WTC11 (cell line): ENCODE measurements around the gene LZIC. TPM values are rescaled to one million over a fixed set of nuclear protein-coding genes. Genes with fewer than 3 reads are reported as not detected.

Experiments used
- ATAC-seq: fragments of 200-7000 bp; cut with Tn5 transposase; 2 replicates; pipeline ENCODE4 v1.10.0; 2021; ENCODE audit warnings: mild to moderate bottlenecking, moderate library complexity
- CTCF ChIA-PET: fragments of 300-600 bp; sonication (Branson Sonifier 250); formaldehyde crosslinking; loops from one replicate; lab custom pipeline; 2021; ENCODE audit warnings: antibody characterized with exemption; lab: Charles Lee
- POLR2A ChIA-PET: fragments of 350-600 bp; sonication (Branson Sonifier 250); formaldehyde crosslinking; loops from one replicate; lab custom pipeline; 2021; ENCODE audit warnings: antibody characterized with exemption; lab: Charles Lee
- DNase-seq: peaks from one replicate; pipeline ENCODE4 v3.0.0; 2021; ENCODE audit warnings: low spot score
- H3K27ac Mint-ChIP-seq: 2 replicates; pipeline ENCODE4 v1.8.0; 2021; ENCODE audit warnings: mixed read lengths
- H3K27me3 Mint-ChIP-seq: 2 replicates; pipeline ENCODE4 v1.8.0; 2021; ENCODE audit warnings: low read depth, mild to moderate bottlenecking, moderate library complexity, mixed read lengths
- H3K36me3 Mint-ChIP-seq: 2 replicates; pipeline ENCODE4 v1.8.0; 2021; ENCODE audit warnings: mixed read lengths
- H3K4me1 Mint-ChIP-seq: 2 replicates; pipeline ENCODE4 v1.8.0; 2022; ENCODE audit warnings: mixed read lengths
- H3K4me3 Mint-ChIP-seq: 2 replicates; pipeline ENCODE4 v1.8.0; 2021; ENCODE audit warnings: mild to moderate bottlenecking, moderate library complexity, mixed read lengths
- H3K9me3 Mint-ChIP-seq: 2 replicates; pipeline ENCODE4 v1.8.0; 2021; ENCODE audit warnings: mixed read lengths
- ATF1 ChIP-seq: sonication (generic); formaldehyde crosslinking; IDR thresholded peaks from 2 replicates; pipeline ENCODE4 v1.8.1; 2023; ENCODE audit warnings: mild to moderate bottlenecking, moderate library complexity, missing genetic modification reagents
- CBFB ChIP-seq: sonication (generic); formaldehyde crosslinking; IDR thresholded peaks from 2 replicates; pipeline ENCODE4 v1.8.1; 2022; ENCODE audit warnings: mild to moderate bottlenecking, low read depth, missing genetic modification reagents
- CREM ChIP-seq: sonication (generic); formaldehyde crosslinking; IDR thresholded peaks from 2 replicates; pipeline ENCODE4 v1.8.1; 2022; ENCODE audit warnings: mild to moderate bottlenecking, missing genetic modification reagents, moderate library complexity
- E2F1 ChIP-seq: sonication (generic); formaldehyde crosslinking; IDR thresholded peaks from 2 replicates; pipeline ENCODE4 v1.8.0; 2022; ENCODE audit warnings: mild to moderate bottlenecking, missing genetic modification reagents
- ELF4 ChIP-seq: sonication (generic); formaldehyde crosslinking; IDR thresholded peaks from 2 replicates; pipeline ENCODE4 v1.8.1; 2022; ENCODE audit warnings: low read depth, mild to moderate bottlenecking, moderate library complexity, missing genetic modification reagents
- FOXJ3 ChIP-seq: sonication (generic); formaldehyde crosslinking; IDR thresholded peaks from 2 replicates; pipeline ENCODE4 v1.9.0; 2021; ENCODE audit warnings: missing genetic modification reagents, mild to moderate bottlenecking, borderline replicate concordance
- GRHL2 ChIP-seq: fragments of 250-450 bp; sonication (Bioruptor Pico); IDR thresholded peaks from 2 replicates; pipeline ENCODE4 v1.8.0; 2022; ENCODE audit warnings: mild to moderate bottlenecking, moderate library complexity; ENCODE audit not compliant: insufficient replicate concordance, severe bottlenecking
- GTF2I ChIP-seq: fragments of 250-450 bp; sonication (Bioruptor Pico); conservative IDR thresholded peaks from 2 replicates; pipeline ENCODE4 v1.4.0; 2021; ENCODE audit warnings: mild to moderate bottlenecking
- NR2C2 ChIP-seq: sonication (generic); formaldehyde crosslinking; IDR thresholded peaks from 2 replicates; pipeline ENCODE4 v1.8.0; 2022; ENCODE audit warnings: mild to moderate bottlenecking, missing genetic modification reagents
- NR3C1 ChIP-seq: sonication (generic); formaldehyde crosslinking; conservative IDR thresholded peaks from 2 replicates; pipeline ENCODE4 v1.8.1; 2023; ENCODE audit warnings: low read depth, mild to moderate bottlenecking, missing genetic modification reagents
- PRDM15 ChIP-seq: sonication (generic); formaldehyde crosslinking; IDR thresholded peaks from 2 replicates; pipeline ENCODE4 v1.8.0; 2022; ENCODE audit warnings: missing genetic modification reagents
- PRRX2 ChIP-seq: fragments of 250-450 bp; sonication (Bioruptor Pico); IDR thresholded peaks from 2 replicates; pipeline ENCODE4 v1.8.0; 2021; ENCODE audit warnings: mild to moderate bottlenecking
- ZMAT4 ChIP-seq: fragments of 250-450 bp; sonication (Bioruptor Pico); IDR thresholded peaks from 2 replicates; pipeline ENCODE4 v1.9.0; 2021; ENCODE audit warnings: mild to moderate bottlenecking
- ZNF219 ChIP-seq: sonication (generic); formaldehyde crosslinking; IDR thresholded peaks from 2 replicates; pipeline ENCODE4 v1.8.0; 2023; ENCODE audit warnings: missing genetic modification reagents, mild to moderate bottlenecking, borderline replicate concordance
- ZNF671 ChIP-seq: fragments of 250-450 bp; sonication (Bioruptor Pico); IDR thresholded peaks from 2 replicates; pipeline ENCODE4 v1.8.0; 2021; ENCODE audit warnings: mild to moderate bottlenecking
- total RNA-seq: library from RNA; stranded (reverse); gene quantifications from 3 replicates; pipeline ENCODE4 v1.2.3, GENCODE V29; 2021
- TF ChIP-seq, protein P1 (sequence below): sonication (generic); formaldehyde crosslinking; IDR thresholded peaks from 2 replicates; pipeline ENCODE4 v1.8.1; 2022; ENCODE audit warnings: missing genetic modification reagents, borderline replicate concordance
- TF ChIP-seq, protein P2 (sequence below): sonication (generic); formaldehyde crosslinking; IDR thresholded peaks from 2 replicates; pipeline ENCODE4 v1.8.0; 2023; ENCODE audit warnings: missing genetic modification reagents
- TF ChIP-seq, protein P3 (sequence below): sonication (generic); formaldehyde crosslinking; conservative IDR thresholded peaks from 2 replicates; pipeline ENCODE4 v1.8.1; 2023; ENCODE audit warnings: mild to moderate bottlenecking, low read depth, missing genetic modification reagents, moderate library complexity
- TF ChIP-seq, protein P4 (sequence below): fragments of 200-600 bp; IDR thresholded peaks from 2 replicates; pipeline ENCODE4 v1.8.0; 2022; ENCODE audit warnings: antibody characterized with exemption
- TF ChIP-seq, protein P5 (sequence below): fragments of 250-450 bp; sonication (Bioruptor Pico); IDR thresholded peaks from 2 replicates; pipeline ENCODE4 v1.9.0; 2021; ENCODE audit warnings: mild to moderate bottlenecking

LZIC gene
- total RNA-seq, 1 experiment from 2014 or later = 16.9 TPM

DNA sequence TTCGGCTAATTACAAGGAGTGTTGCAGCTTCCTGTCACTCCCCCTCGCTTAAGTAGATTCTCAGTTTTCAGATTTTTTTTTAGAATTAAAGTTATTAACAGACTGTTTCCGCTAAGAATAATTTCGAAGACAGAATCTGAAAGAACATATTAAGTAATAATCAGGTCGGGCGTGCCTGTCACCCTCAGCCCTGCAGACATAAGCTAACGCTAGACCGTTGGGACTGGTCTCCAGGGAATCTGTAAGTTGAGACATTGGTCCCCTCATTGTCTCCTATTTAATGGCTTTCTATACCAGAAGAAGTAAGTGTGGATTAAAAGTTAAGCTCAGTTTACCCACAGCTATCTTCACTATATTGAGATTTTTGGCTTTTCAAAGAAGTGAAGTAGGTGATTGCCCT lies 14.5 kb upstream of the LZIC start:
- CTCF ChIA-PET = interaction anchor here (0.8 to 1.2 kb wide), 2 partner anchors 419 to 499 kb away, joined by 3 to 4 read pairs; no protein-coding TSS in a partner anchor

GRCh38 chr1:9946315-9946714 lies 3.1 kb upstream of the LZIC start:
- Mint-ChIP-seq H3K9me3 (no peaks in the 10 kb centered on the region), H3K4me3 (no peak overlapping the region), H3K27me3 (no peaks in the 10 kb centered on the region), H3K27ac (no peak overlapping the region), H3K4me1 (peaks cover 12% of the 10 kb centered on the region), H3K36me3 (peaks cover 2% of the 10 kb centered on the region; the same call in 1 of the 2 replicates)
- no peak for DNase-seq
- CTCF ChIA-PET = no interaction called here
- ATAC-seq = no peak
- POLR2A ChIA-PET = no interaction called here
- TF ChIP-seq CREM (CRISPR knock-in tag) (no peak), NR3C1 (CRISPR knock-in tag) (no peak), PRRX2 (CRISPR knock-in tag) (no peak), PRDM15 (CRISPR knock-in tag) (no peak), ZMAT4 (CRISPR knock-in tag) (no peak)
- TF ChIP-seq, protein P1, sequence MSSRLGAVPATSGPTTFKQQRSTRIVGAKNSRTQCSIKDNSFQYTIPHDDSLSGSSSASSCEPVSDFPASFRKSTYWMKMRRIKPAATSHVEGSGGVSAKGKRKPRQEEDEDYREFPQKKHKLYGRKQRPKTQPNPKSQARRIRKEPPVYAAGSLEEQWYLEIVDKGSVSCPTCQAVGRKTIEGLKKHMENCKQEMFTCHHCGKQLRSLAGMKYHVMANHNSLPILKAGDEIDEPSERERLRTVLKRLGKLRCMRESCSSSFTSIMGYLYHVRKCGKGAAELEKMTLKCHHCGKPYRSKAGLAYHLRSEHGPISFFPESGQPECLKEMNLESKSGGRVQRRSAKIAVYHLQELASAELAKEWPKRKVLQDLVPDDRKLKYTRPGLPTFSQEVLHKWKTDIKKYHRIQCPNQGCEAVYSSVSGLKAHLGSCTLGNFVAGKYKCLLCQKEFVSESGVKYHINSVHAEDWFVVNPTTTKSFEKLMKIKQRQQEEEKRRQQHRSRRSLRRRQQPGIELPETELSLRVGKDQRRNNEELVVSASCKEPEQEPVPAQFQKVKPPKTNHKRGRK (CRISPR knock-in tag) = no peak
- TF ChIP-seq, protein P2, sequence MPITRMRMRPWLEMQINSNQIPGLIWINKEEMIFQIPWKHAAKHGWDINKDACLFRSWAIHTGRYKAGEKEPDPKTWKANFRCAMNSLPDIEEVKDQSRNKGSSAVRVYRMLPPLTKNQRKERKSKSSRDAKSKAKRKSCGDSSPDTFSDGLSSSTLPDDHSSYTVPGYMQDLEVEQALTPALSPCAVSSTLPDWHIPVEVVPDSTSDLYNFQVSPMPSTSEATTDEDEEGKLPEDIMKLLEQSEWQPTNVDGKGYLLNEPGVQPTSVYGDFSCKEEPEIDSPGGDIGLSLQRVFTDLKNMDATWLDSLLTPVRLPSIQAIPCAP (CRISPR knock-in tag) = no peak

More for the DNA sequence above, 14.5 kb upstream of the LZIC start:
- POLR2A ChIA-PET = no interaction called here
- ATAC-seq (no peak), DNase-seq (no peak)
- H3K9me3 Mint-ChIP-seq = no peaks in the 10 kb centered on the region
- no peak for TF ChIP-seq ELF4 (CRISPR knock-in tag)
- no peak for TF ChIP-seq E2F1
- TF ChIP-seq, protein P3, sequence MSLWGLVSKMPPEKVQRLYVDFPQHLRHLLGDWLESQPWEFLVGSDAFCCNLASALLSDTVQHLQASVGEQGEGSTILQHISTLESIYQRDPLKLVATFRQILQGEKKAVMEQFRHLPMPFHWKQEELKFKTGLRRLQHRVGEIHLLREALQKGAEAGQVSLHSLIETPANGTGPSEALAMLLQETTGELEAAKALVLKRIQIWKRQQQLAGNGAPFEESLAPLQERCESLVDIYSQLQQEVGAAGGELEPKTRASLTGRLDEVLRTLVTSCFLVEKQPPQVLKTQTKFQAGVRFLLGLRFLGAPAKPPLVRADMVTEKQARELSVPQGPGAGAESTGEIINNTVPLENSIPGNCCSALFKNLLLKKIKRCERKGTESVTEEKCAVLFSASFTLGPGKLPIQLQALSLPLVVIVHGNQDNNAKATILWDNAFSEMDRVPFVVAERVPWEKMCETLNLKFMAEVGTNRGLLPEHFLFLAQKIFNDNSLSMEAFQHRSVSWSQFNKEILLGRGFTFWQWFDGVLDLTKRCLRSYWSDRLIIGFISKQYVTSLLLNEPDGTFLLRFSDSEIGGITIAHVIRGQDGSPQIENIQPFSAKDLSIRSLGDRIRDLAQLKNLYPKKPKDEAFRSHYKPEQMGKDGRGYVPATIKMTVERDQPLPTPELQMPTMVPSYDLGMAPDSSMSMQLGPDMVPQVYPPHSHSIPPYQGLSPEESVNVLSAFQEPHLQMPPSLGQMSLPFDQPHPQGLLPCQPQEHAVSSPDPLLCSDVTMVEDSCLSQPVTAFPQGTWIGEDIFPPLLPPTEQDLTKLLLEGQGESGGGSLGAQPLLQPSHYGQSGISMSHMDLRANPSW (CRISPR knock-in tag) = no peak
- no peak for TF ChIP-seq NR2C2 (CRISPR knock-in tag)
- no peak for TF ChIP-seq ZNF671 (CRISPR knock-in tag)
- no peak for TF ChIP-seq CREM (CRISPR knock-in tag)
- no peak for TF ChIP-seq FOXJ3 (CRISPR knock-in tag)
- TF ChIP-seq, protein P4, sequence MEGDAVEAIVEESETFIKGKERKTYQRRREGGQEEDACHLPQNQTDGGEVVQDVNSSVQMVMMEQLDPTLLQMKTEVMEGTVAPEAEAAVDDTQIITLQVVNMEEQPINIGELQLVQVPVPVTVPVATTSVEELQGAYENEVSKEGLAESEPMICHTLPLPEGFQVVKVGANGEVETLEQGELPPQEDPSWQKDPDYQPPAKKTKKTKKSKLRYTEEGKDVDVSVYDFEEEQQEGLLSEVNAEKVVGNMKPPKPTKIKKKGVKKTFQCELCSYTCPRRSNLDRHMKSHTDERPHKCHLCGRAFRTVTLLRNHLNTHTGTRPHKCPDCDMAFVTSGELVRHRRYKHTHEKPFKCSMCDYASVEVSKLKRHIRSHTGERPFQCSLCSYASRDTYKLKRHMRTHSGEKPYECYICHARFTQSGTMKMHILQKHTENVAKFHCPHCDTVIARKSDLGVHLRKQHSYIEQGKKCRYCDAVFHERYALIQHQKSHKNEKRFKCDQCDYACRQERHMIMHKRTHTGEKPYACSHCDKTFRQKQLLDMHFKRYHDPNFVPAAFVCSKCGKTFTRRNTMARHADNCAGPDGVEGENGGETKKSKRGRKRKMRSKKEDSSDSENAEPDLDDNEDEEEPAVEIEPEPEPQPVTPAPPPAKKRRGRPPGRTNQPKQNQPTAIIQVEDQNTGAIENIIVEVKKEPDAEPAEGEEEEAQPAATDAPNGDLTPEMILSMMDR = no peak
- TF ChIP-seq GTF2I (CRISPR knock-in tag) = no peak
- TF ChIP-seq GRHL2 (CRISPR knock-in tag) = no peak
- TF ChIP-seq, protein P5, sequence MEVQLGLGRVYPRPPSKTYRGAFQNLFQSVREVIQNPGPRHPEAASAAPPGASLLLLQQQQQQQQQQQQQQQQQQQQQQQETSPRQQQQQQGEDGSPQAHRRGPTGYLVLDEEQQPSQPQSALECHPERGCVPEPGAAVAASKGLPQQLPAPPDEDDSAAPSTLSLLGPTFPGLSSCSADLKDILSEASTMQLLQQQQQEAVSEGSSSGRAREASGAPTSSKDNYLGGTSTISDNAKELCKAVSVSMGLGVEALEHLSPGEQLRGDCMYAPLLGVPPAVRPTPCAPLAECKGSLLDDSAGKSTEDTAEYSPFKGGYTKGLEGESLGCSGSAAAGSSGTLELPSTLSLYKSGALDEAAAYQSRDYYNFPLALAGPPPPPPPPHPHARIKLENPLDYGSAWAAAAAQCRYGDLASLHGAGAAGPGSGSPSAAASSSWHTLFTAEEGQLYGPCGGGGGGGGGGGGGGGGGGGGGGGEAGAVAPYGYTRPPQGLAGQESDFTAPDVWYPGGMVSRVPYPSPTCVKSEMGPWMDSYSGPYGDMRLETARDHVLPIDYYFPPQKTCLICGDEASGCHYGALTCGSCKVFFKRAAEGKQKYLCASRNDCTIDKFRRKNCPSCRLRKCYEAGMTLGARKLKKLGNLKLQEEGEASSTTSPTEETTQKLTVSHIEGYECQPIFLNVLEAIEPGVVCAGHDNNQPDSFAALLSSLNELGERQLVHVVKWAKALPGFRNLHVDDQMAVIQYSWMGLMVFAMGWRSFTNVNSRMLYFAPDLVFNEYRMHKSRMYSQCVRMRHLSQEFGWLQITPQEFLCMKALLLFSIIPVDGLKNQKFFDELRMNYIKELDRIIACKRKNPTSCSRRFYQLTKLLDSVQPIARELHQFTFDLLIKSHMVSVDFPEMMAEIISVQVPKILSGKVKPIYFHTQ (CRISPR knock-in tag) = no peak
- no peak for TF ChIP-seq ZNF219
- TF ChIP-seq CBFB (CRISPR knock-in tag) = no peak
- TF ChIP-seq ATF1 (CRISPR knock-in tag) = no peak
- H3K36me3 Mint-ChIP-seq = no peaks in the 10 kb centered on the region
- no peak overlapping the region for H3K4me3 Mint-ChIP-seq
- H3K4me1 Mint-ChIP-seq = peaks cover 10% of the 10 kb centered on the region
- H3K27me3 Mint-ChIP-seq = no peaks in the 10 kb centered on the region
- H3K27ac Mint-ChIP-seq = no peak overlapping the region
